COR-L47 (cell line): ENCODE data around the gene ATAD2B.

Experiments
- DNase-seq: peaks from one replicate; lab custom pipeline; 2025; lab: John Stamatoyannopoulos, UW

ATAD2B gene

DNA sequence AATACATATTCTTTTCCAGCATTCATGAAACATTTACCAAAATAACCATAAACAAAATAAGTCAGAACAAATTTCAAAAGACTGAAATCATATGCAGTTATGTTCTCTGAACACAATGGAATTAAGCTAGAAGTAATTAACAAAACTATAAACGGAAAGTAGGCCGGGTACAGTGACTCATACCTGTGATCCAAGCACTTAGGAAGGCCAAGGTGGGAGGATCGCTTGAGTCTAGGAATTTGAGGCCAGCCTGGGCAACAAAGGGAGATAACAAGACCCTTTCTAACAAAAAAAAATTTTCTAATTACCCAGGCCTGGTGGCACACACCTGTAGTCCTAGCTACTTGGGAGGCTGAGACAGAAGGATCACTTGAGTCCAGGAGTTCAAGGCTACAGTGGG lies 14.9 kb downstream of the ATAD2B start:
- no peak for DNase-seq

DNA sequence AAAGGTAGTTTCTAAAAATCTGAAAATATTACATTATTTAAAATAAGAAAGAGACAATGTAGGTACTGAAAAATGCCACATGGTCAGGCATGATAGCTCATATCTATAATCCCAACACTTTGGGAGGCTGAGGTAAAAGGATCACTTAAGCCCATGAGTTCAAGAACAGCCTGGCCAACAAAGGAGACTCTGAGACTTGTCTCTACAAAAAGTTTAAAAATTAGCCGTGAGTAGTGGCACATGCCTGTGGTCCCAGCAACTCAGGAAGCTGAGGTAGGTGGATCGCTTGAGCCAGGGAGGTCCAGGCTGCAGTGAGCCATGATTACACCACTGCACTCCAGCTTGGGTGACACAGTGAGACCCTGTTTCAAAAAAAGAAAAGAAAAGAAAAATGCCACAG lies 21.8 kb downstream of the ATAD2B start:
- DNase-seq, result no peak

DNA sequence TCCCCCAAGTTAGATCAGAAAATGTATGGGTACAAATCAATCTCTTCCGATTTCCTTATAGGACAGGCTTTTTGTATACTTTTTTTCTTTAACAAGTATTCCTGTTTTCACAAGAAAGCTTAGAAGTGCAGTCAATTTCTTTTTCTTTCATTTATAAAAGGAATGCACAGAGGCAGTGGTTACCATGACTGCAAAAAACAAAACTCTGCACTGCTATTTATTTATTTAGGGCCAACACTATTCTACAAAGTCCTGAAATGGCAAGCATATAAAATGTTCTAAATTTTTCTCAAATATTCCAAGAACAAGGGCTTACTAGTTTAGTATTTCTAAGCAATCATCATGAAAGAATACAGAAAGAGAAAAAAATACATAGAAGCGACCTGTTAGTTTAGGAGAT lies 22.2 kb downstream of the ATAD2B start:
- DNase-seq, result no peak

DNA sequence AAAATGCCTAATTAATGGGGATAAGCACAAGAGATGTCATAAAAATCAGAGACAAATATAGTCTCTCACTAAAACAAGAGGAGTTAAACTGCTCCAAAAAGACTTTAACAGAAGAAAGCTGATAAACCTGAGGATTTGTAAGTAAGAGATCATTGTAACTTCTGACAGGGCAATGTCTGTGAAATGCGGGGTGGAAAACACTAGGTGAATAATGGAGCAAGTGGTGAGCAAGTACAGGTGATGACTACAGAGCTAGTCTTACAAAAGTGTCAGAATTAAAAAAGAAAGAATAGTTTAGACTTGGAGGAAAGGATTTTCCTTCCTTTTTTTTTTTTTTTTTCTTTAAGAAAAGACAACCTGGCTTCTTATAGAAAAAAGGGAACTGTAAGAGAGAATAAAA lies 22.7 kb downstream of the ATAD2B start:
- DNase-seq, result no peak

DNA sequence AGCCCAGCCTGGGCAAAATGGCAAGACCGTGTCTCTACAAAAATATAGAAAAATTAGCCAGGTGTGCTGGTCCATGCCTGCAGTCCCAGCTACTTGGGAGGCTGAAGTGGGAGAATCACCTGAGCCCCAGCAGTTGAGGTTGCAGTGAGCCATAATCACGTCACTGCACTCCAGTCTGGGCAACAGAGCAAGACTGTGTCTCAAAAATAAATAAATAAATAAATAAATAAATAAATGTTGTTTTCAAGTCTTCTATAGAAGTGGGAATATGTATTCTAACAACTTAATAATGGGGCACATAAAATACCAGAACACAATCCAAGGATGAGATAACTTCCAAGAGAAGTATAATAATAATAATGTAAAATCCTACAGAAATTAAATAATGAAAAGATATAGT lies 23.9 kb downstream of the ATAD2B start:
- DNase-seq, result no peak

DNA sequence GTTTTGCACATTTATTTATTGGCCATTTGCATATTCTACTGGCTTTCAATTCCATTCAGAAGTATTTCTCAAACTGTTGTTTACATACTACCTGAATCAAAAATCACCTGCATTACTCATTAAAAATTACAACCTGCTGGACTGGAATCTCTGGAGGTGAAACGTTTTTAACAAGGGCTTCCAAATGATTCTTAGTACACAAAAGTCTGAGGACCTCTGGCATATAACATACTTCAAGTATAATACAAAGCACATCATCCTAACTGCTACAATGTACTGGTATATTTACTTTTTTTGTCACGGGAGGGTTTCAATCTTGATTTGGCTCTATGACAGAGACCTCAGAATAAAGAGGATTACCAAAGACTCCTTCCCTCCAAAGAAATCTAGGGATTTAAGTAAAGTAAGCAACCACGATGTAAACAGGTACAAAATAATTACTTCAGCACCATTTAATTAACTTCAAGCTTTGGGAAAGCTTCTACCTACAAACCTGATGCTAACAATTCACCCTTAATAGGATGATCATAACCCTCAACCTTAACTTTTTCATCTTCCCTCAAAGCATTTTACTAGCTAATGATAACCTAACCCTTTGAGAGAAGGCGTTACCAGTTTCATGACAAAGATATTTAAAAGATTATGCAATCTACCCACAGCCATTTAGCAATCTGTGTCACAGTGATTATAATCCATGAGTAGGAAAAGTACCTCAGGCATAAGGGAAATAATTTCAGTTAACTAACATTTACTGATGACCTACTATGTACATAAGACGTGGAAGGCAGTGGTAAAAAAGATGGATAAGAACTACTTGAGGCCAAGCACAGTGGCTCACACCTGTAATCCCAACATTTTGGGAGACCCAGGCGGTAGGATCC lies 24.7 kb downstream of the ATAD2B start:
- no peak for DNase-seq

DNA sequence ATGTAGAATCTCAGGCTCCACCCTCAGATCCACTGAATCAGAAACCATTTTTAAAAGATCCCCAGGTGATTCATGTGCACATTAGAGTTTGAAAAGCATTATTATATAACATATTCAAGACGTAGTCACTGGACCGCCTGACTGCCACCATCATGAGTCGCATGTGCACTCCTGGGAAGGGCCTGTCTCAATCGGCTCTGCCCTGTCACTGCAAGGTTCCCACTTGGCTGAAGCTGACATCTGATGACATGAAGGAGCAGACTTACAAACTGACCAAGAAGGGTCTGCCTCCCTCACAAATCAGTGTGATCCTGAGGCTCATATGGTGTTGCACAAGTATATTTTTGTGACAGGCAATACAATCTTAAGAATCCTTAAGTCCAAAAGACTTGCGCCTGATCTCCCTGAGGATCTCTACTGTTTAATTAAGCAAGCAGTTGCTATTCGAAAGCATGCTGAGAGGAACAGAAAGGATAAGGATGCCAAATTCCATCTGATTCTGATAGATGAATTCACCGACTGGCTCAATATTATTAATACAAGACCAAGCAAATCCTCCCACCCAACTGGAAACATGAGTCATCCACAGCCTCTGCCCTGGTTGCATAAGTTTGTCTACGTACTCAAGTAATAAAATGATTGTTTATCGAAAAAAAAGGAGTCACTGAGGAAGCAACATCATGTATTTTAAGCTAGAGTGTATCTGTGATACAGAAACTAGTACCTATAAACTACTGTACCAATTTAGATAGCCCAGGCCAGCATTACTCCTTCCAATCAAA lies 26.2 kb downstream of the ATAD2B start:
- DNase-seq, result no peak

DNA sequence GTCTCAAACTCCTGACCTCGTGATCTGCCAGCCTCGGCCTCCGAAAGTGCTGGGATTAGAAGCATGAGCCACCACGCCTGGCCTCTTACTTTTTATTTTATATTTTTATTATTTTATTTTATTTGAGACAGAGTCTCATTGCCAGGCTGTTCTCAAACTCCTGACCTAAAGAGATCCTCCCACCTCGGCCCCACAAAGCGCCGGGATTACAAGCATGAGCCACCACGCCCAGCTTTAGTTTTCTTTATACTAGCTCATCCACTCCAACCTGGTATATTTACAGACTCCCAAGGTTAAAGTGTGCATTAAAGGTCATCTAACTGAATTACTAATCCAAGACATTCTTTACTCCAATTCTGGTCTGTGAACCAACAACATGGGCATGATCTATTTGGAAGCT lies 26.8 kb downstream of the ATAD2B start:
- DNase-seq, result no peak

DNA sequence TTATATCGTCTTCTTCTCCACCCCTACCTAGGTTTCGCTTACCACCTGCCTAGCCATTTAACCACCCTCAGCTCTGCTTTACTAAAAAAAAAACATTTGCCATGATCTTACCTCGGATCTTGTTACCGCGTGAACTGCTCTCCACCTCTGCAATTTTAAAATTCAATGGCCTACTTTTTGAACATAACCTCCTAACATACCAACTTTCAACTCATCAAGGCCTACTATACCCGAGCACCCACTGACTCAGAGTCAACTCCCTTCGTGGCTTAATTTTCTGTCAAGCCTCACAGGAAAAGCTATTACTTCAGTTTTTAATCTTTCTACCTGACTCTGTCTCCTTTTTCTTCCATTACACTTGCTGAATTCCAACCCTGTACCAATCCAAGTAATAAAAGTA lies 55.7 kb downstream of the ATAD2B start:
- DNase-seq, result no peak

DNA sequence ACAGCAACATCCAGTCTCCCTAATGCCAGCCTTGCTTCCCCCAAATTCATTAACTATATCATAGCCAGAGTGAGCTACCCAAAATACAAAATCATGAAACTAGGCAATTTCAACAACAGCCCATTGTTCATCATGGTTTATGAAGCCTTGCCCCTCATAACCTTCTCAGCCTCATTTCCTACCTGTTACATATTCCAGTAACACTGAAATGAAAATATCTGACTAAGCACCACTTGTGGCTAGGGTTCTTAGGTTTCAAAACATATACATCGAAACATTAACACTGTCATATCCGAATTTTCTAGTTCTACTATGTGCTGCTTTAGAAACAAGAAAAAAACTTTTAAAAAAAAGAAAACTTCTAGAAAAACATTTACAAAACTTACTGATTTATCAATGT lies 59.5 kb downstream of the ATAD2B start:
- no peak for DNase-seq

DNA sequence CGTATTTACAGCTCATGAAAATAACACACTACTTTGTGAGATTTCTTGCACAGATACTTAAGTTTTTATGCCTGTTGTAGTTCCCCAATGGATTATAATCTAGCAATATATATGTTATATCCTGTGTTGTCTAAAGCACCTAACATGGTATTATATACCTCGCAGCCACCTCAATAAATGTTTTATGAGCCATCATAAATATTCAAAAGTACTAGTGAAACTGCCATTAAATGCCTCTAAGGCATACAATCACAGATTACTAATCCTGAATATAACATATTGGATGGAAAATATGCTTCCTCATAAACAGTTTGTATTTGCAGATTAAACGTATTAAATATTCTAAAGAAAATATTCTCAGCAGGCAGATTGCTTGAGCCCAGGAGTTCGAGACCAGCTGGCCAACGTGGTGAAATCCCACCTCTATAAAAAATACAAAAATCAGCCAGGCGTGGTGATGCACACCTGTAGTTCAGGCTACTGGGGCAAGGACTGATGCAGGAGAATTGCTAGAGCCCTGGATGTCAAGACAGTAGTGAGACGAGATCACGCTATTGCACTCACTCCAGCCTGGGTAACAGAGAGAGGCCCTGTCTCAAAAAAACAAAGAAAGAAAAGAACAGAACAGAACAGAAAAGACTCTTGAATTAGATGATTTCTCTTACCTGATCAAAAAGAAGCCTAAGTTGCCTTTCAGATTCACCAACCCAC lies 64.1 kb downstream of the ATAD2B start:
- no peak for DNase-seq

DNA sequence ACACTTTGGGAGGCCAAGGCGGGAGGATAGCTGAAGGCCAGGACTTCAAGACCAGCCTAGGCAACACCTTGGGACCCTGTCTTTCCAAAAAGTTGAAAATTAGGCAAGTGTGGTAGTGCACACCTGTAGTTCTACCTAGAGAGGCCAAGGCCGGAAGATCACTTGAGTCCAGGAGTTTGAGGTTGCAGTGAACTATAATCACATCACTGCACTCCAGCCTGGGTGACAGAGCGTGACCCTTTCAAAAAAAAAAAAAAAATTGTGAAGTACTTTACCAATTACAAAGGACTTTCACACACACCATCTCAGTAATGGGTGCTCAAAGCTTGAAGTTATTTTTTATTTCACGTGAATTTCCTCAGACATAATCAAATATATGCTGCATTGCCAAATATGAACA lies 65.0 kb downstream of the ATAD2B start:
- no peak for DNase-seq

DNA sequence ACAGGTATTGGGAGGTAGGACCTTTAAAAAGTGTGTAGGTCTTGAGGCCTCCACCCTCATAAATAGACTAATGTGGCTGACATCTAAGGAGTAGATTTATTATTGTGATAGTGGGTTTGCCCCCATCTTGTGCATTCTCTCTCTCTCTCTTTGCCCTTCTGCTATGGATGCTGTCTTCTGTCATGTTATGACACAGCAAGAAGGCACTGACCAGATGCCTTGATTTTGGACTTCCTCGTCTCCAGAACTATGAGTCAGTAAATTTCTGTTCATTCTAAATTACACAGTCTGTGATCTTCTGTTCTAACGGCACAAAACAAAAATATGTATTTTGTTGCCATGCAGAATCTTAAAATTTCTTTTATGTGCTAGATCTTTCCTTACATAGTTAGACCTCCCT lies 66.9 kb downstream of the ATAD2B start:
- no peak for DNase-seq

DNA sequence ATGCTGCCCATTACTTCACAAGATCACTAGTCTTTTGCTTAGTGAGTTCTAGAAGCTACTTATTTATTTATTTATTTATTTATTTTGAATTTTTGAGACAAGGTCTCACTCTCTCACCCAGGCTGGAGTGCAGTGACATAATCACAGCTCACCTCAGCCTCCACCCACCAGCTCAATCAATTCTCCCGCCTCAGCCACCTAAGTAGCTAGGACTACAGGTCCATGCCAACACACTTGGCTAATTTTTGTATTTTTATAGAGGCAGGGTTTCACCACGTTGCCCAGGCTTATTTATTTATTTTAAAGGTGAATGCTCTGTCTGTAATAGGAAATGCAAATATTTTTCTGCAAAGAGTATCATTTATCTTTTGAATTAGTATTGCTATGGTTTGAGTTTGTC lies 67.7 kb downstream of the ATAD2B start:
- DNase-seq, result no peak

DNA sequence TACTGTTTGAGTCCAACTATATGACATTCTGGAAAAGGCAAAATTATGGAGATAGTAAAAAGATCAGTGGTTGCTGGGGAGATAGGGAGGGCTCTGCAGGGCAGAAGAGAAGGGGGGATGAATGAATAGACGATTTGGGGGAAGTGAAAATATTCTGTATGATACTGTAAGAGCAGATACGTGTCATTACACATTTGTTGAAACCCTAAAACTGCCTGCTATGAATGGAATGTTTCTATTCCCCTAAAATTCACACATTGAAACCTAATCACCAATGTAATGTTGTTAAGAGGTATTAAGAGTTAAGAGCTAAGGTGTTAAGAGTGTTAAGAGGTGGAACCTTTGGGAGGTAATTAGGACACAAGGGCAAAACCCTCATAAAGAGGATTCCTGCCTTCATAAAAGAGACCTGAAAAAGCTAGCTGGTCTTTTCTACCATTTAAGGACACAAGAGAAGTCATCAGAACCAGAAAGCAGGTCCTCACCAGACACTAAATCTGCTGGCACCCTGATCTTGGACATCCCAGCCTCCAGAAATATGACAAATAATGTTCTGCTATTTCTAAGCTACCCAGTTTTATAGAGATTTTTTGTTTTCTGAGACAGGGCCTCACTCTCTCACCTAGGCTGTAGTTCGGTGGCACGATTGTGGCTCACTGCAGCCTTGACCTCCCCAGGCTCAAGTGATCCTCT lies 76.2 kb downstream of the ATAD2B start:
- DNase-seq, result no peak

DNA sequence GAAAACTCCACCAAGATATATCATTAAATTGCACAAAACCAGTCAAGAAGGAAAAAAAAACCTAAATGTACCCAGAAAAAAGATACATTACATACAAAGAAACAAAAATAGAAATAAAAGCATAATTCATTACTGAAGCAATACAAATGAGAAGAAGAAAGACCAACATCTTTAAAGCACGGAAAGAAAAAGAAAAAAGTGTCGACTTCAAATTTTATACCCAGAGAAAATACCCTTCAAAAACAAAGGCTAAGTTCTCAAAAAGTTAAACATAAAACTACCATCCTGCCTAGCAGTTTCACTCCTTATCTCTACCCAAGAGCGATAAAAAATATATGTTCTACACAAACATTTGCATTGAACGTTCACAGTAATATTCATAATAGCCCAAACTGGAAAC lies 82.0 kb downstream of the ATAD2B start:
- no peak for DNase-seq

DNA sequence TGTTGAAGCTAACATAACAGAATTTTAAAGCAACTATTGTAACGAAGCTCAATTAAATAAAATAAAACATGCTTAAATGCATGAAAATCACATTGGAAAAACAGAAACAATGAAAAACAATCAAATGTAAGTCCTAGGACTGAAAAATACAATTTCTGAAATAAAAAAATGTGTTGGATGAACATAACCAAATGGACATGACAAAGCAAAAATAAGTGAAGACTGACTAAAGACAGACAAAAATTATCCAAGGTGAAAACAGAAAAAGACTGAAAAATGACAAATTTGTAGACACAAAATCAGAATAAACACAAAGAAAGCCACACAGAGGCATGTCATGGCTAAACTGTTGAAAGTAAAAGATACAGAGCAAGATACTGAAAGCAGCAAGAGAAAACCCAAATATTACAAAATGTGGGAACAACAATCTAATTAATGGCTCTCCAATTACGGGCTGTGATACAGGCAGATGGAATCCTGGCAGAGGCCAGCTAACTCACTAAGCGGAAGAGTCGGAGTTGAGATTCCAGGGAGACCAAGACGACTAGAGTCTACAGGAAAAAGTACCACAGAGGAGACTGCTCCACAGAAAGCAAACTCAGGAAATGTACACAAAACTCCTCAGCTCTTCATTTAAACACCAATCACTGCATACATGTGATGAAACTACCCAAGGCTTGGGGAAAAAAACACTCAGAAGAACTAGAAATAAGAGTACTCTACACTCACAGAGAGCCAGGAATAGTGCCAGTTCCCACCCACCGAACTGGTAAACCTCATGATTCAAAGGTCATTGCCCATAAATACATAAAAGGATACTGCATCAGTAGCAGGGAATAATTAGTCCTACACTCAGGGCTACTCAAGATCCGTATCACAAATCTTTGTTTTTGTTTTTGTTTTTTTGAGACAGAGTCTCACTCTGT lies 83.6 kb downstream of the ATAD2B start:
- DNase-seq, result no peak

DNA sequence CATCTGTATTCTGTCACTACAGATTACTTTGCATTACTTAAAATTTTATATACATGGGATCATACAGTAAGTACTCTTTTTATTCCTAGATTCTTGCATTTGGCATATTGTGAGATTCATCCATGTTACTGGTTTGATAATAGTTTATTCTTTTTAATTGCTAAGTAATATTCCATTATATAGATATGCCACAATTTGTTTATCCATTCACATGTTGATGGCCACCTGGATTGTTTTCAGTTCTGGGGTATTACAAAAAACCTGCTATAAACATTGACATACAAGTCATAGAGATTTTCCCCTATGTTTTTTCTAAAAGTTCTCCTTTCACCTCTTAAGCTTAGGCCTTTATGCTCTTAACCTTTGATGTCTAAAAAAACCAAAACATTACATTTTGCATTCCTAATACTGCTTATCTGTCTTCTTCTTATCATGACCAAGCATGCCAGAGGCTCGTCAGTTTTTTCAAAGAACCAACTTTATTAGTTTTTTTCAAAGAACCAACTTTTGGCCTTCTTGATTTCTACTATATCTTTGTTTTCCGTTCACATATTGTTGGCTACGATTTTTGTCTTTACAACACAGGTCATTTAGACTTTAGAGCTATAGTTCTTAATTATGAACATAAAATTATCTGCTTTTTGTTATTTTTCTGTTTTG lies 86.9 kb downstream of the ATAD2B start:
- DNase-seq, result no peak

DNA sequence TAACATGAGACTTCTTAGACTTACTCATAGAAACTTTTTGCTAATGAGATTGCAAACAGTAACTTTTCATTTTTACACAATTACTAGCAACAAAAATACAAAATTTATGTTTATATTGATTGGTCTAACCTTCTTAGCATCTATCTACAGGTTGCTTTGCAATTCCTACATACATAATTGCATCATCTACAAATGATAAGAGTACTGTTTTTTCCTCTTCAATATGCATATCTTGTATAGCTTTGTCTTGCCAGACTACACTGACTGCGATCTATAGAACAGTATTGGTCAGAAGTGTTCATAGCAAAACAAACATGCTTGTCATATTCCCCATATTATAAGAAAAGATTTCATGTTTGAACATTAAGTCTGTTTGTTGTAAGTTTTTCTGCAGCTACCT lies 87.9 kb downstream of the ATAD2B start:
- DNase-seq, result no peak

DNA sequence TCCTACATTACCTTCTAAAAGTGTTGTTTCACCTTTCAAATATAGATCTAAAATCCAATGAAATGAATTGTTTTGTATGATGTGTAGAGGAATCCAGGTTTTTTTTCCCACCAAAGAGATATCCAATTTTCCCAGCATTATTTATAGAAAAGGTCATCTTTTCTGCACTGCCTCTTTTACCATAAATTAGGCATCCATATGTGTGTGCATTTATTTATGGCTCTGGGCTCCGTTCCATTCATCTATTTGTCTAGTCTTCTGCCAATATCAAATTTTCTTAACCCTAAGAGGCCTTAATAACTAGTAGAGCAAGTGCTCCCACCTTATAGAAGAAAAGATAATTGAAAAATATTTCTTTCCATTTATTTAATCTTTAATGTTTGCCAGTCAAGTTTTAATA lies 88.3 kb downstream of the ATAD2B start:
- DNase-seq, result no peak

DNA sequence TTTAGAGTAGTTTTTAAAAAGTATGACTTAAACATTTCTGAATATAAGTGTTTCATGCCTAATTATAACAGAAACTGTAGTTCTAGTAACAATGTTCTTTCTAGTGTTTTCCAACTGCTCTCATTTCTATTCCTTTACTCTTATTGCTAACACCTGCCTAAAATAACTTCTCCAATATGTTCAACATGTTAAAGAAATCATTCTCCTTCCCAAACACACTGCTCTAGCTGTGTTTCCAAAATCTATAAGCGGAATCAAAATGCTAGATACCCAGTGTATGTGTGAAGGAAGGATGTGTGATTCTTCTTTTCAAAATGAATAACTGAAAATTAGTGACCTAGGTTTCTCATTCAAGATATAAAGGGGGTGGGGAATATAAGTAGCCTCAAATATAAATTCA lies 89.1 kb downstream of the ATAD2B start:
- DNase-seq, result no peak
